Tibial artery (tissue), 4 donors: ENCODE data around the gene GEMIN8.

Experiments used
- DNase-seq, 2 donors: peaks; one replicate each; pipeline ENCODE4 v3.0.0-alpha.2; 2019
- H3K27ac ChIP-seq, 2 donors: fragments of 200-600 bp; sonication (generic) in 1 of 2; 1 replicate in 1 of 2; 2 replicates in 1 of 2; pipeline ENCODE4 v1.5.1; 2018 to 2019; ENCODE audit warnings: mild to moderate bottlenecking in 1 of 2
- H3K27me3 ChIP-seq, 2 donors: fragments of 200-600 bp; sonication (generic) in 1 of 2; one replicate each; pipeline versions ENCODE4 v1.5.1 to v1.6.0; 2016 to 2019
- H3K36me3 ChIP-seq, 3 donors: fragments of 200-600 bp; sonication (generic) in 2 of 3; one replicate each; pipeline ENCODE4 v1.5.1; 2016 to 2019; ENCODE audit warnings: mild to moderate bottlenecking in 2 of 3
- H3K4me1 ChIP-seq, 4 donors: fragments of 200-600 bp; sonication (generic) in 2 of 4; 1 replicate in 3 of 4; 2 replicates in 1 of 4; pipeline ENCODE4 v1.5.1; 2016 to 2019
- H3K4me3 ChIP-seq, 2 donors: fragments of 200-600 bp; sonication (generic) in 1 of 2; 1 replicate in 1 of 2; 2 replicates in 1 of 2; pipeline ENCODE4 v1.5.1; 2018 to 2019; ENCODE audit warnings: mild to moderate bottlenecking in 2 of 2
- H3K9me3 ChIP-seq, 3 donors: fragments of 200-600 bp; sonication (generic) in 1 of 3; one replicate each; pipeline ENCODE4 v1.5.1; 2016 to 2019
- intact Hi-C: fragments of 100-400 bp; cut with DNase I; formaldehyde crosslinking; loops from one replicate; pipeline ENCODE4 v1.15.0; 2023; ENCODE audit warnings: low total_unique reads
- TF ChIP-seq, protein P1 (sequence below), 2 experiments: fragments of 200-600 bp in 1 of 2; fragments of 450-650 bp in 1 of 2; IDR thresholded peaks; one replicate each; pipeline ENCODE4 v1.5.1; 2017 to 2019; ENCODE audit warnings: antibody characterized with exemption in 2 of 2, mild to moderate bottlenecking in 1 of 2, moderate library complexity in 1 of 2

The GEMIN8 gene

DNA sequence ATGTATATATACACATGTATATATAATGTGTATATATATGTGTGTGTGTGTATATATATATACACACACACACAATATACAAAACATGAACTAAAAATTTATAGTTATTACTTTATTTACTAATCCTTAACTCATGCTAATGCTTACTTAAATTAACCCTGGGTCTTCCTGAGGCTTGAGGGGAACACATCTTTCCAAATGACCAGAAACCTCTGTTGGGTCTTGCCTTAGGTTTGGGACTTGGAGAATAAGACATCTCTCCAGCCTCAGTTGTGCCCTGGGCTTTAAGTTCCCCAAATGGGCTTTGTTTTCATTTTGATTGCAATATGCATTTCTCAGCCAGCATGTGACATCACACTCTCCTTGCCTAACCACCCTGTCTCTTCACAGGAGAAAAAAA lies 7.7 kb downstream of the GEMIN8 start:
- no peaks in the 10 kb centered on the region for H3K27me3 ChIP-seq
- H3K36me3 ChIP-seq: peaks cover 0 to 26% (median 21%) of the 10 kb centered on the region in 3 donors
- TF ChIP-seq, protein P1, sequence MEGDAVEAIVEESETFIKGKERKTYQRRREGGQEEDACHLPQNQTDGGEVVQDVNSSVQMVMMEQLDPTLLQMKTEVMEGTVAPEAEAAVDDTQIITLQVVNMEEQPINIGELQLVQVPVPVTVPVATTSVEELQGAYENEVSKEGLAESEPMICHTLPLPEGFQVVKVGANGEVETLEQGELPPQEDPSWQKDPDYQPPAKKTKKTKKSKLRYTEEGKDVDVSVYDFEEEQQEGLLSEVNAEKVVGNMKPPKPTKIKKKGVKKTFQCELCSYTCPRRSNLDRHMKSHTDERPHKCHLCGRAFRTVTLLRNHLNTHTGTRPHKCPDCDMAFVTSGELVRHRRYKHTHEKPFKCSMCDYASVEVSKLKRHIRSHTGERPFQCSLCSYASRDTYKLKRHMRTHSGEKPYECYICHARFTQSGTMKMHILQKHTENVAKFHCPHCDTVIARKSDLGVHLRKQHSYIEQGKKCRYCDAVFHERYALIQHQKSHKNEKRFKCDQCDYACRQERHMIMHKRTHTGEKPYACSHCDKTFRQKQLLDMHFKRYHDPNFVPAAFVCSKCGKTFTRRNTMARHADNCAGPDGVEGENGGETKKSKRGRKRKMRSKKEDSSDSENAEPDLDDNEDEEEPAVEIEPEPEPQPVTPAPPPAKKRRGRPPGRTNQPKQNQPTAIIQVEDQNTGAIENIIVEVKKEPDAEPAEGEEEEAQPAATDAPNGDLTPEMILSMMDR (IDR thresholded peaks at IDR 0.05): no peak
- intact Hi-C loops: no loop called here
- H3K9me3 ChIP-seq: peaks cover 0 to 3% (median 0%) of the 10 kb centered on the region in 3 donors
- DNase-seq: no peak
- no peak overlapping the region for H3K4me3 ChIP-seq
- no peak overlapping the region for H3K27ac ChIP-seq
- peaks cover 0 to 3% (median 0%) of the 10 kb centered on the region in 4 donors for H3K4me1 ChIP-seq

DNA sequence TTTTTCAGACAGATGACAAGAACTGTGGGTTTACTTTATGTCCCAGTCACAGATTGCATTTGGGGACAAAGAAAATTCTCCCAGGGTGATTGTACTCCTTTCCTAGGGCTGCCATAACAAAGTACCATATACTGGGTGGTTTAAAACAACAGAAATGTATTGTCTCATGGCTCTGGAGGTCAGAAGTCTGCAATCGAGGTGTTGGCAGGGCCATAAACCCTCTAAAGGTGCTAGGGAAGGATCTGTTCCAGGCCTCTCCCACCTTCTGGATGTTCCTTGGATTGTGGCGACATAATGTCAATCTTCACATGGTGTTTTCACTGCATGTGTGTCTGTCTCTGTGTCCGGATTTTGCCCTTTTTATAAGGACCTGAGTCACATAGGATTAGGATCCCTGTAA lies 12.3 kb downstream of the GEMIN8 start:
- Histone ChIP-seq H3K36me3 (peaks cover 0 to 33% (median 21%) of the 10 kb centered on the region in 3 donors), H3K4me1 (peaks cover 0 to 9% (median 0%) of the 10 kb centered on the region in 4 donors), H3K4me3 (no peak overlapping the region), H3K9me3 (peaks cover 0 to 3% (median 0%) of the 10 kb centered on the region in 3 donors), H3K27me3 (no peaks in the 10 kb centered on the region), H3K27ac (no peak overlapping the region)
- intact Hi-C loops: no loop called here
- no peak for DNase-seq
- TF ChIP-seq, protein P1 (IDR thresholded peaks at IDR 0.05): no peak

DNA sequence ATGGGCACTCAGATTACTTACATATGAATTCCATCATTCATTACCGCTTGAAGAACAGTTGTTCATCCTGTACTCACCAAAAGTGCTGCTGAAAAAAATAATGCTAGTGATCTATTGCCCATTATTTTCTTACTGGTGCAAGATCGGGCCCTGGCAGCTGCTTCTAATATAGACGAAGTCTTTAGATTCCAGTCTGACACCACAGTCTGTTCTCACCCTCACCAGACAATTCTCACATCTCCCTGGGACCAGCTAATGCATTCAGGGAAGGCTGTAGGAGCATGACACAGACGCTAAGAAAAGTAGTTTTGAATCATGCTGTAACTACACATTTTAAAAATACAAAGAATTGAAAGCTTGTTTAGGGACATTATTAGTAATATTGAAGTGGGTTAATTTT lies 13.8 kb downstream of the GEMIN8 start:
- intact Hi-C loops: no loop called here
- DNase-seq: no peak
- H3K27me3 ChIP-seq: no peaks in the 10 kb centered on the region
- peaks cover 0 to 9% (median 0%) of the 10 kb centered on the region in 4 donors for H3K4me1 ChIP-seq
- H3K4me3 ChIP-seq: no peak overlapping the region
- no peaks in the 10 kb centered on the region for H3K9me3 ChIP-seq
- peaks cover 0 to 33% (median 21%) of the 10 kb centered on the region in 3 donors for H3K36me3 ChIP-seq
- peak overlapping the region; percentile 51 to 55 for H3K27ac ChIP-seq
- TF ChIP-seq, protein P1 (IDR thresholded peaks at IDR 0.05): no peak

DNA sequence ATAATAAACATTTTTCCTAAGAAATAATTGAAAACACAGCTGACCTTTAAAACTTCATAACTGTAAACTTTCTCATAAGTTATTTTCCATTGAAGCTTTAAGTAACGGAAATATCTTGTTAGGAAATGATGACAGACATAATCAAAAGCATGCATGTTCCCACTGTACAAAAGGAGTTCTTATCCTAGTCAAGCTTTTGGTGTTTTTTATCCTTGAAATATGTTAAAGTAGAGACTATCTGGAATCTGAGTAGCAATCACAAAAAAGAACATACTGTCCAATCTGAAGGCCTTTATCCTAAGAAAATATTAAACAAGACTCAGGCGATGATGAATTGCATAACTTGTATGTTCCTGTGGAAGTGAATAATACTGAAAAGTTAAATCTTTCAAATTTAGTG lies 14.4 kb downstream of the GEMIN8 start:
- TF ChIP-seq, protein P1 (IDR thresholded peaks at IDR 0.05): no peak
- Histone ChIP-seq H3K27ac (peak overlapping the region; percentile 55 to 56), H3K4me1 (peaks cover 0 to 9% (median 0%) of the 10 kb centered on the region in 4 donors), H3K36me3 (peaks cover 0 to 28% (median 16%) of the 10 kb centered on the region in 3 donors), H3K27me3 (no peaks in the 10 kb centered on the region), H3K4me3 (no peak overlapping the region), H3K9me3 (no peaks in the 10 kb centered on the region)
- intact Hi-C loops: no loop called here
- DNase-seq: no peak

GRCh38 chrX:14014526-14014925 lies 15.2 kb downstream of the GEMIN8 start:
- intact Hi-C loops: no loop called here
- H3K4me1 ChIP-seq: peaks cover 0 to 9% (median 0%) of the 10 kb centered on the region in 4 donors
- no peaks in the 10 kb centered on the region for H3K9me3 ChIP-seq
- H3K27ac ChIP-seq: peak overlapping the region; percentile 55 to 56
- no peak overlapping the region for H3K4me3 ChIP-seq
- H3K27me3 ChIP-seq: no peaks in the 10 kb centered on the region
- TF ChIP-seq, protein P1 (IDR thresholded peaks at IDR 0.05): no peak
- H3K36me3 ChIP-seq: peaks cover 0 to 23% (median 12%) of the 10 kb centered on the region in 3 donors
- DNase-seq: no peak

- H3K36me3 ChIP-seq: peaks cover 11 to 24% (median 18%) of the 10 kb centered on the region in 3 donors
- H3K4me3 ChIP-seq: no peak overlapping the region
- no peaks in the 10 kb centered on the region for H3K27me3 ChIP-seq
- H3K27ac ChIP-seq: no peak overlapping the region
- TF ChIP-seq, protein P1 (IDR thresholded peaks at IDR 0.05): no peak
- no peaks in the 10 kb centered on the region for H3K9me3 ChIP-seq
- peaks cover 0 to 9% (median 0%) of the 10 kb centered on the region in 4 donors for H3K4me1 ChIP-seq
- DNase-seq: no peak
- intact Hi-C loops: no loop called here
Observed at GRCh38 chrX:14013054-14013453, 16.6 kb downstream of the GEMIN8 start.
